CD4-positive, alpha-beta T cell (primary cell): Measurements from ENCODE around the gene TSPAN12. TPM values are rescaled to one million over a fixed set of nuclear protein-coding genes. Genes with fewer than 3 reads are reported as not detected.

Experiments
- ATAC-seq: fragments of 200-7000 bp; cut with Tn5 transposase; one replicate; pipeline ENCODE4 v1.10.0; 2022; ENCODE audit warnings: mild to moderate bottlenecking; ENCODE audit not compliant: poor library complexity
- CTCF ChIA-PET: fragments of 350-600 bp; sonication (Branson Sonifier 250); formaldehyde crosslinking; loops from one replicate; lab custom pipeline; 2021; ENCODE audit warnings: antibody characterized with exemption, inconsistent platforms; lab: Charles Lee
- POLR2A ChIA-PET: fragments of 350-600 bp; sonication (Branson Sonifier 250); formaldehyde crosslinking; loops from one replicate; lab custom pipeline; 2021; ENCODE audit warnings: antibody characterized with exemption, inconsistent platforms; lab: Charles Lee
- DNase-seq, 14 experiments: peaks; one replicate each; pipeline ENCODE4 v3.0.0-alpha.2; 2013 to 2020; ENCODE audit warnings: mixed read lengths in 2 of 14
- H3K27ac ChIP-seq, 2 donors: one replicate each; pipeline versions ENCODE4 v1.5.1 to v1.7.0; 2013; ENCODE audit warnings: low read length in 2 of 2, low read depth in 1 of 2, mild to moderate bottlenecking in 1 of 2
- H3K27me3 ChIP-seq, 2 experiments: 1 replicate in 1 of 2; 2 replicates in 1 of 2; pipeline versions ENCODE4 v1.6.1 to v1.7.0; 2013; ENCODE audit warnings: low read length in 2 of 2, control low read depth in 1 of 2, mild to moderate bottlenecking in 1 of 2, moderate library complexity in 1 of 2; ENCODE audit not compliant: insufficient read depth in 2 of 2, control insufficient read depth in 1 of 2
- H3K36me3 ChIP-seq: one replicate; pipeline ENCODE4 v1.6.1; 2013; ENCODE audit warnings: low read length, control low read depth; ENCODE audit not compliant: insufficient read depth
- H3K4me1 ChIP-seq: one replicate; pipeline ENCODE4 v1.6.1; 2013; ENCODE audit warnings: low read length, control low read depth; ENCODE audit not compliant: insufficient read depth
- H3K4me3 ChIP-seq: one replicate; pipeline ENCODE4 v1.5.1; 2013; ENCODE audit warnings: mild to moderate bottlenecking, low read length, moderate library complexity
- H3K9me3 ChIP-seq, 2 experiments: 1 replicate in 1 of 2; 2 replicates in 1 of 2; pipeline versions ENCODE4 v1.6.1 to v1.7.0; 2013; ENCODE audit warnings: low read length in 2 of 2, mild to moderate bottlenecking in 2 of 2, control low read depth in 1 of 2, moderate library complexity in 1 of 2; ENCODE audit not compliant: control insufficient read depth in 1 of 2, insufficient read depth in 1 of 2
- H3K27ac Mint-ChIP-seq: one replicate; pipeline ENCODE4 v1.8.0; 2020; ENCODE audit warnings: mixed read lengths
- H3K27me3 Mint-ChIP-seq: one replicate; pipeline ENCODE4 v1.8.0; 2021; ENCODE audit warnings: mixed read lengths
- H3K36me3 Mint-ChIP-seq: one replicate; pipeline ENCODE4 v1.8.0; 2021; ENCODE audit warnings: low read depth, mixed read lengths
- H3K4me1 Mint-ChIP-seq: one replicate; pipeline ENCODE4 v1.8.0; 2021; ENCODE audit warnings: low read depth, mixed read lengths
- H3K4me3 Mint-ChIP-seq: one replicate; pipeline ENCODE4 v1.8.0; 2020; ENCODE audit warnings: mild to moderate bottlenecking, mixed read lengths
- H3K9me3 Mint-ChIP-seq: one replicate; pipeline ENCODE4 v1.8.0; 2020; ENCODE audit warnings: mixed read lengths
- intact Hi-C, 2 experiments: fragments of 100-400 bp; cut with DNase I in 1 of 2; cut with micrococcal nuclease in 1 of 2; formaldehyde crosslinking; loops; one replicate each; pipeline versions ENCODE4 v1.15.1 to v1.9.0; 2023 to 2025; cut with DNase I, micrococcal nuclease
- total RNA-seq, 174 experiments: library from RNA in 2 of 174; stranded (reverse) in 2 of 174; gene quantifications; one replicate each; pipeline ENCODE4 v1.2.3 and lab custom pipeline; 2021 to 2026
- TF ChIP-seq, protein P1 (sequence below): fragments of 200-600 bp; IDR thresholded peaks from one replicate; pipeline ENCODE4 v1.8.0; 2022; ENCODE audit warnings: antibody characterized with exemption, mild to moderate bottlenecking

The TSPAN12 gene
- total RNA-seq, 2 experiments from 2014 or later: not detected

DNA sequence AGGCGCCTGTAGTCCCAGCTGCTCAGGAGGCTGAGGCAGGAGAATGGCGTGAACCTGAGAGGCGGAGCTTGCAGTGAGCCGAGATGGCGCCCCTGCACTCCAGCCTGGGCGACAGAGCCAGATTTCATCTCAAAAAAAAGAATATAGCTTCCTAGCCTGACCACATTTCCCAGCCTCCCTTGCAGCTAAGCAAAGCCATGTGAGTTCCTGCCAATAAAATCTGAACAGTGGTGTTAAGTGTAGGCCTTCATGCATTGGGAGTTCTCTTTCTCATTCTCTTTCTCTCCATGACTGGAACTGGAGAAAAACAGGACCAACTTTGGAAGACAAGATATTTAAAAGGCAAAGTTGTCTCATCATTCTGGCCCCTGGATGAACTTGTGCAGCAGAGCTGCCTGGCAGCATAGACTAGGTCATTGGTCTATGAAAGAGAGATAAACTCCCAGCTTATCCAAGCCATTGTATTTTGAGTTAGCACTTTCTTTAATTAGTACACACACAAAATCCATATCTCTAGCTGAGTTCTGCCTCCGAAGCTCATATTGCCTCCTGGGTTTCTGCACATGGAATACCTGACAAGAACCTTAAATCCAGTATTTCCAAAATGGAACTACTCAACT, 60.8 kb downstream of the TSPAN12 start:
- DNase-seq (no peak), ATAC-seq (no peak)
- no peaks in the 10 kb centered on the region for H3K4me1 Mint-ChIP-seq
- no peaks in the 10 kb centered on the region for H3K4me1 ChIP-seq
- POLR2A ChIA-PET: no interaction called here
- H3K27me3 Mint-ChIP-seq: no peaks in the 10 kb centered on the region
- H3K4me3 ChIP-seq: no peak overlapping the region
- intact Hi-C loops: no loop called here
- H3K27ac ChIP-seq: no peak overlapping the region
- TF ChIP-seq, protein P1, sequence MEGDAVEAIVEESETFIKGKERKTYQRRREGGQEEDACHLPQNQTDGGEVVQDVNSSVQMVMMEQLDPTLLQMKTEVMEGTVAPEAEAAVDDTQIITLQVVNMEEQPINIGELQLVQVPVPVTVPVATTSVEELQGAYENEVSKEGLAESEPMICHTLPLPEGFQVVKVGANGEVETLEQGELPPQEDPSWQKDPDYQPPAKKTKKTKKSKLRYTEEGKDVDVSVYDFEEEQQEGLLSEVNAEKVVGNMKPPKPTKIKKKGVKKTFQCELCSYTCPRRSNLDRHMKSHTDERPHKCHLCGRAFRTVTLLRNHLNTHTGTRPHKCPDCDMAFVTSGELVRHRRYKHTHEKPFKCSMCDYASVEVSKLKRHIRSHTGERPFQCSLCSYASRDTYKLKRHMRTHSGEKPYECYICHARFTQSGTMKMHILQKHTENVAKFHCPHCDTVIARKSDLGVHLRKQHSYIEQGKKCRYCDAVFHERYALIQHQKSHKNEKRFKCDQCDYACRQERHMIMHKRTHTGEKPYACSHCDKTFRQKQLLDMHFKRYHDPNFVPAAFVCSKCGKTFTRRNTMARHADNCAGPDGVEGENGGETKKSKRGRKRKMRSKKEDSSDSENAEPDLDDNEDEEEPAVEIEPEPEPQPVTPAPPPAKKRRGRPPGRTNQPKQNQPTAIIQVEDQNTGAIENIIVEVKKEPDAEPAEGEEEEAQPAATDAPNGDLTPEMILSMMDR: no peak
- H3K27me3 ChIP-seq: peaks cover 0 to 2% of the 10 kb centered on the region in 2 experiments
- H3K9me3 Mint-ChIP-seq: no peaks in the 10 kb centered on the region
- no peaks in the 10 kb centered on the region for H3K36me3 Mint-ChIP-seq
- no peaks in the 10 kb centered on the region for H3K36me3 ChIP-seq
- H3K27ac Mint-ChIP-seq: no peak overlapping the region
- H3K4me3 Mint-ChIP-seq: no peak overlapping the region
- no peaks in the 10 kb centered on the region for H3K9me3 ChIP-seq
- CTCF ChIA-PET: no interaction called here

DNA sequence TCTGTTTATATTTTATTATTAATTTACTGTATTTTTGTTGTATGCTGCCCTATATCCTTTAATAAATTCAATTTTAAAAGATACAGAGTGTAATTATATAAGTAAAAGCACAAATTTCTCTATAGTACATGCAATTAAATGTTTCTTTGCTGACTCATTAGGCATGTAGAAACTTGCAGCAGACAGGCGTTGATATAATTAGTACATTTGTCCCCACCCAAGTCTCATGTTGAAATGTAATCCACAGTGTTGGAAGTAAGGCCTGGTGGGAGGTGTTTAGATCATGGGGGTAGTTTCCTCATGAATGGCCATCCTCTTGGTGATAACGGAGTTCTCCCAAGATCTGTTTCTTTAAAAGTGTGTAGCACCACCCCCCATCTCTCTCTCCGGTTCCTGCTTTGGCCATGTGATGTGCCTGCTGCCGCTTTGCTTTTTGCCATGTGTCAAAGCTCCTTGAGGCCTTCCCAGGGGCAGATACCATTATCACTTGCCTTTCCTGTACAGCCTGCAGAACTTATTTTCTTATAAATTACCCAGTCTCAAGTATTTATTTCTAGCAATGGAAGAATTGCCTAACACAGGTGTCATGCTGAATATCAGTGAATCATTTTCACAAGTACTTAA, 63.7 kb downstream of the TSPAN12 start:
- H3K27ac Mint-ChIP-seq: no peak overlapping the region
- TF ChIP-seq, protein P1: no peak
- no peaks in the 10 kb centered on the region for H3K27me3 Mint-ChIP-seq
- Histone ChIP-seq H3K36me3 (no peaks in the 10 kb centered on the region), H3K9me3 (no peaks in the 10 kb centered on the region), H3K27ac (no peak overlapping the region), H3K4me3 (no peak overlapping the region), H3K27me3 (peaks cover 0 to 3% of the 10 kb centered on the region in 2 experiments), H3K4me1 (no peaks in the 10 kb centered on the region)
- intact Hi-C loops: loop anchor here (5.0 kb wide), 4 partner anchors 148 to 313 kb away; no protein-coding TSS in a partner anchor
- ATAC-seq (no peak), DNase-seq (no peak)
- H3K4me1 Mint-ChIP-seq: no peaks in the 10 kb centered on the region
- no peak overlapping the region for H3K4me3 Mint-ChIP-seq
- no peaks in the 10 kb centered on the region for H3K9me3 Mint-ChIP-seq
- H3K36me3 Mint-ChIP-seq: no peaks in the 10 kb centered on the region
- CTCF ChIA-PET: no interaction called here
- POLR2A ChIA-PET: no interaction called here

DNA sequence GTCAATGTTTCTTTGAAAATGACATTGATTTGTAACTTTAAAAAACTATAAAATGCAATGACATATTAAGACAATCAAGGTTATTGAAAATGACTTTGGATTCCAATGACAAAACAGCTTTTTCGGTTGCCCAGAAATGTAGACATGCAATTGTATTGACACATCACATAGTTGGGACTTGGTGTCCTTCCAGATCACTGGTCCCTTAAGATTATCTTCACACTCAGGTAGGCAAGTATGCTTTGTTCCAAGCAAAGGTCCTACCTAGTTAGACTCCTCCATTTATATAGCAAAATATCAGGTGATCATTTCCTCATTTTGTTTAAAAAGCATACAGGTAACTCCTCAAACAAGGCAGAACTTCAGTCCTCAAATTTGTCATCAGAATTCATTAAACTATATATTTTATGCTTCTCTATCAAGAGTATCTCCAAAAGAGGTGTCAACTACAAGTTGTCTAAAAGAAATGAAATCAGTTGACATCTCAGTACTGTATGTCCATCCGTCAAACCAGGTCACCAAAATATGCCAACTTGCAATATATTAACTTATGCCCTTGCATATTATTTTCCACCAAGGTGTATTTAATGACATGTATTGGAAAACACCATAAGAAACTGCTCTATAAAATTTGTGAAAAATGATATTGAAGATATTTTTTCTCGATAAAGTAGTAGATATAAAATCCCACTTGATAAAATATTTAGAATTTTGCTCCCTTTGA, 64.6 kb downstream of the TSPAN12 start:
- Histone ChIP-seq H3K4me1 (no peaks in the 10 kb centered on the region), H3K27me3 (peaks cover 0 to 3% of the 10 kb centered on the region in 2 experiments), H3K9me3 (no peaks in the 10 kb centered on the region), H3K4me3 (no peak overlapping the region), H3K36me3 (no peaks in the 10 kb centered on the region), H3K27ac (no peak overlapping the region)
- DNase-seq (no peak), ATAC-seq (no peak)
- intact Hi-C loops: loop anchor here (5.0 kb wide), 4 partner anchors 149 to 314 kb away; no protein-coding TSS in a partner anchor
- TF ChIP-seq, protein P1: no peak
- Mint-ChIP-seq H3K36me3 (no peaks in the 10 kb centered on the region), H3K27me3 (peaks cover 4% of the 10 kb centered on the region), H3K27ac (no peak overlapping the region), H3K9me3 (no peaks in the 10 kb centered on the region), H3K4me3 (no peak overlapping the region), H3K4me1 (no peaks in the 10 kb centered on the region)
- POLR2A ChIA-PET: no interaction called here
- CTCF ChIA-PET: no interaction called here
